IPS-18c (cell line): ENCODE measurements around the gene CDH13.

Source experiments
- H3K4me3 ChIP-seq: 2 replicates; pipeline ENCODE4 v1.7.0; 2013; ENCODE audit warnings: low read depth, mild to moderate bottlenecking, low read length, moderate library complexity; ENCODE audit not compliant: insufficient read depth
- H3K9me3 ChIP-seq: one replicate; pipeline ENCODE4 v1.6.1; 2013; ENCODE audit warnings: mild to moderate bottlenecking, low read length, moderate library complexity; ENCODE audit not compliant: control insufficient read depth, insufficient read depth

The CDH13 gene

DNA sequence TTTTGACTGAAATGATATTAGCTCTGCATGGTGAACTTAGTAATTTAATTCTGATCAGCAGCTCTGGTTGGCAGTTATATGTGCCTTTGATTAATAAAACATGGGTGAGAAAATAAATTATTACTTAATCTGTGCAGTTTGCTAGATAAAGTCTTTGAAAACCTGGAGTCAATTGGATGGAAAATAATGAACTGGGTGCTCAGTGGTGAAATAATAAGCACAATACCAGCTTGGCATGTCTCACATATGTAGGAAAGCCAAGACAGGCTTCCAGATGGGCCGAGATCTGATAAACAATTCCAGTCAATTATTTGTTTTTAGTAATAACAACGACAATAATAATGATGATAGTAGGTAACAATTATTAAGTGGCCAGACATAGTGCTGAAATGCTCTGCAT is 326.7 kb downstream of the CDH13 start:
- Histone ChIP-seq H3K9me3 (no peaks in the 10 kb centered on the region), H3K4me3 (no peak overlapping the region)

DNA sequence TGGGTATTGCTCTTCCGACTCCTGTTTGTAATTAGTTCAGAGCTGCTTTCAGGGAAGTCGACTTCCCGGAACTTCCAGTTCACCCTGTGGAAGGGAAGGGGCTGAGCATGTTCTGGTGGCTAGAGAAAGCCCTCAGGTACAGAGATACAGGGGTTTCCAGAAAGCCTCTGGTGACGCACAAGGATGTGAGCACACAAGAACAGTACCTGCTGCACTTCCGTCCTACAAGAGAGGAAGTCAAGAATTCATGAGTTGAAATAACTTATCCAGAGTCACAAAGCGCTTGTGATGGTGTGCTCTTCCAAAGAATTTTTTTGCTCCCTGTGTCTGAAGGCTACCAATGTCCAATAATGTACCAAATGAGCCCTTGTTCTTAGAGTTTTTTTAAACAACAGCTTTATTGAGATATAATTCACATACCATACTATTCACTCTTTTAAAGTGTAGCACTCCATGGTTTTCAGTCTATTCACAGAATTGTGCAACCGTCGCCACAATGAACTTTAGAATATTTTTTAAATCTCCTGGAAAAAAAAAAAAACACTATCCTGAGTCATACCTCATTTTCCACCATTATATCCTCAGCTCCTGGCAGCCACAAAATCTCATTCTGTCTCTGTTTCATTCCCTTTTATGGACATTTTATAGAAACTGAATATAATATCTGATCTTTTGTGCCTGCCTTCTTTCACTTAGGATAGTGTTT is 327.6 kb downstream of the CDH13 start:
- H3K4me3 ChIP-seq, result no peak overlapping the region
- H3K9me3 ChIP-seq, result no peaks in the 10 kb centered on the region

- no peaks in the 10 kb centered on the region for H3K9me3 ChIP-seq
- no peak overlapping the region for H3K4me3 ChIP-seq
Measured at GRCh38 chr16:82955741-82956348, 329.1 kb downstream of the CDH13 start.

- Histone ChIP-seq H3K9me3 (no peaks in the 10 kb centered on the region), H3K4me3 (no peak overlapping the region)
Measured at GRCh38 chr16:82957212-82957611, 330.4 kb downstream of the CDH13 start.

DNA sequence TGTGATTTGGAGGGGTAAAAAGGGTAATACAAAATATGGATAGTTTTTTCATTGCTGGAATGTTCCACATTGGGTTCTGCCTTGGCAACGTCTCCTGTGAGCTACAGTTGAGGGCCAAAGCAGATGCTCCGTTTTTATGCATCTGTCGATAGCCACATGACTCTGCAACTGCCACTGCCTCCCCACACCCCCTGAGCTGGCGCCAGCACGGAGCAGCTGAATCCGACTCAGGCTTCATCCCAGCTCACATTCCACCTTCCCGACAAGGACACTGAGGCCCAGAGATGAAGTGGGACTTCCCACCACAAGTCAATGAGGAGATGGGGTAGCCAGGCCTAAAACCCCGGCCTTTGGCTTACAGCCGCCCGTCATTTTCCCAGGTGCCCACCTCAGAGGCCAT is 334.1 kb downstream of the CDH13 start:
- no peaks in the 10 kb centered on the region for H3K9me3 ChIP-seq
- H3K4me3 ChIP-seq, result no peak overlapping the region

DNA sequence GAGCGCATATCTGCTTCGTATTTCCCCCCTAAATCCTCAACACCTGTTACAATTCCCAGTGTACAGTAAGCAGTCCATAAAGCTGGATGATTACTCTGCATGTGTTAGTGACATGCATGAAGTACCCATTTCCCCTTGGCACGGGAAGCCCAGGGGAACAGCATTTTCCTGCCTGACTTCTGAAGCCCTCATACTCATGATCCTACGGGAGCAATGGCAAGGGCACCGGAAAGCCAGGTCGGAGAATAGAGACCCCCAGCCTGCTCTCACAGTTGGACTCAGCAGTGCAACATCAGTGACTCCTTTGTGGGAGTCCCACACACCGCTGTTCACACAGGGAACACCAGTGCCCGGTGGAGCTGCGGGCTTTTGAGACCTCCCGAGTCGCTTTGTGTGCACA is 336.9 kb downstream of the CDH13 start:
- Histone ChIP-seq H3K9me3 (no peaks in the 10 kb centered on the region), H3K4me3 (no peak overlapping the region)

GRCh38 chr16:82965808-82966207 is 339.0 kb downstream of the CDH13 start:
- Histone ChIP-seq H3K4me3 (no peak overlapping the region), H3K9me3 (no peaks in the 10 kb centered on the region)

GRCh38 chr16:82967424-82967823 is 340.7 kb downstream of the CDH13 start:
- Histone ChIP-seq H3K9me3 (no peaks in the 10 kb centered on the region), H3K4me3 (no peak overlapping the region)

- no peak overlapping the region for H3K4me3 ChIP-seq
- no peaks in the 10 kb centered on the region for H3K9me3 ChIP-seq
Measured at GRCh38 chr16:82971126-82971525, 344.4 kb downstream of the CDH13 start.

DNA sequence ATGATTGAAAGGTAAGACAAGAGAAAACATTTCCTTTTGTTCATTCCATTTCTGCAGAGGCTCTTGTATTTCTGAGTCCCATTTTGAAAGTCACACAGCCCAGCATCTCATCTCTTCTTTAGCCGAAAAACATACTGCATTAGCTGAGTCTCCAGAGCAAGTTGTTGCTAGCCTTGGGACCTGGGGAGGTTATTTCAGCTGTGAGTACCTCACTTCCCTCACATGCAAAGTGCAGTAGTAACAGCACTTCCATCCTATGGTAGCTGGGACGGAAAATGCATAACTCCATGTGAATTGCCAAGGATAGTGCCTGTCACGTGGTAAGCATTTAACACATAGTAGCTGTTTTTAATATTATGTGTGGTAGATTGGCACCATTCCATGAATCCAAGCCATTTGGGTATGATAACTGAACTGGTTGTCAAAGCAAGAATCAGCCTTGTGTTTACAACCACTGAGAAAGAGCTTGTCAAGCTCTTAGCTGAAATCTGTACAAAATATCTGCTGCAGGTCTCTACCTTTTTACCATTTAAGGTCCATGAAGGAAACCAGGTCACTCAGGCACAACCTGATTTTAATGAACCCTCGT is 345.7 kb downstream of the CDH13 start:
- no peaks in the 10 kb centered on the region for H3K9me3 ChIP-seq
- no peak overlapping the region for H3K4me3 ChIP-seq

GRCh38 chr16:82979406-82980111 is 352.8 kb downstream of the CDH13 start:
- Histone ChIP-seq H3K9me3 (no peaks in the 10 kb centered on the region), H3K4me3 (no peak overlapping the region)

DNA sequence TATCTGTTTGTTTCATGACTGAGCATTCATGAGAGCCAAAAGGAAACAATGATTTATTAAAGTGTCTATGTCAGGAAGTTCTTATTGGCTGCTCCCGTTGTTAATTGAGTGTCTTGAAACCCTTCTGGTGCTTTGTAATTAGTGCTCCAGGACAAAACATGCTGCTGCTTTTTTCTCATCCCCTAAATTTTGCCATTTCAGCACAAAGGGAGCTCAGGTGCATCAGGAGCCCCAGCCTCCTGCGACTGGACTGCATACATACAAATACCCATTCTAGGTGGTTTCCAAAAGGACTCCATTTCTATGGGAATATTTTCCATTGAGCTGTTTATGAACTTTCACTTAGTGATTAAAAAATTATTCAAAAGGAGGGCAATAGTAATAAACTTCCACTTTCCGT is 354.0 kb downstream of the CDH13 start:
- Histone ChIP-seq H3K9me3 (no peaks in the 10 kb centered on the region), H3K4me3 (no peak overlapping the region)

DNA sequence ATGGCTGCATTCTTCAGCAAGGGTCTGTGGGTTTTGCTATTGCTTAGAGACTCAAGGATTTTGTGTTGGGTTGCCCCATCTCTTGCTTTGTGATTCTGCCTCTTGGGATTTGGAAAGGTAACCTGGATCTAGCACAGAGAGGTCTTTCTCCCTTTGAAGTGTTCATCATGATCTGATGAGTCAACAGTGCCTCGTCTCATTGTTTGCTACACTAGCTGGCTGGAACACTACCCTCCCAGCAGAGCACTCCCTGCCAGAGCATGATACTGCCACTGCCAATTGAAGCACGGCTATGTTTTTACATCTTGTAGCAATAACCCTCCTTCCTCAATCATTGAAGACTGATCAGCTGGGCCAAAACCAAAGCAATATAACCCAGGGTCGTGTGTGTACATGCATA is 361.0 kb downstream of the CDH13 start:
- H3K9me3 ChIP-seq, result no peaks in the 10 kb centered on the region
- H3K4me3 ChIP-seq, result no peak overlapping the region

DNA sequence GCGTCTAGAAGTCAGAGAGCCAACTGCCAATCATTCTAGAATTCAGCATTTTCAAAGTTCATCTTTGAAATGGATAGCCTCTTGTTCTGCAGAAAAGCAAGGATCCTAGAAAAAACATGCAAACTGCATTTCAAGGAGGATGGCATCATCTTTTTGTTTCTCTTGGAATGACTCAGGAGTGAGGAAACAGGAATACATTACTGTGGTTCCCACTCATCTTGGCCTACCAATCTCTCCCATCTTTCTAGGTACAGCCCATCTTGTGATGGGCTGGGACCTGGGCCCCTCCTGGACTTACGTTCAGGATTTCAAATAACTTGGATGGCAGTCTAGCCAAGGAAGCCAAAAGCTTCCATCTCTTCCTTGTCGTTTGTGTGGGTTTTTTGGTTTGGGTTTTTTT is 363.4 kb downstream of the CDH13 start:
- no peak overlapping the region for H3K4me3 ChIP-seq
- no peaks in the 10 kb centered on the region for H3K9me3 ChIP-seq

- Histone ChIP-seq H3K9me3 (no peaks in the 10 kb centered on the region), H3K4me3 (no peak overlapping the region)
Measured at GRCh38 chr16:82991410-82991809, 364.6 kb downstream of the CDH13 start.

GRCh38 chr16:82991966-82992675 is 365.4 kb downstream of the CDH13 start:
- no peak overlapping the region for H3K4me3 ChIP-seq
- no peaks in the 10 kb centered on the region for H3K9me3 ChIP-seq

DNA sequence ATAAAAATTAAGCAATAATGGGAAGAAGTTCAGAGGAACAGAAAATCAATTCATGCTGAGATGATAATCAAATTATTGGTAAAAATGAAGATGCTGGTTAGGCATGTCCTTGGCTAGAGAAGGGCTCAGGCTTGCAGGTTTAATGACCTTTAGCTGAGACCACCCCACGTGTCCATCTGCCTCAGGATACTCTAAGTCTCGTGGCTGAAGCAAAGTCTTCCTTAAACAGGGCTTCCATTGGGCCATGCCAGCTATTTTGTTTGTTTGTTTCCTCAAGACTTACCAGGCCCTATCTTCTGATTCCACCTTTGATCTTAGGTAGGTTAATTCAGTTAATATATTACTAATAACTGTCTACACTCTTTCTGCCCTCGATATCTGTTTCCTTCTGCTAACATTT is 366.0 kb downstream of the CDH13 start:
- Histone ChIP-seq H3K4me3 (no peak overlapping the region), H3K9me3 (no peaks in the 10 kb centered on the region)
